SK-N-SH (cell line): ENCODE results near the gene TPRX2. TPM values are rescaled to one million over a fixed set of nuclear protein-coding genes. Genes with fewer than 3 reads are reported as not detected.

Source experiments
- CTCF ChIA-PET: fragments of 300-600, 350-600 bp; formaldehyde crosslinking; extraction: SDS; loops from one replicate; lab custom pipeline; 2021; lab: Yijun Ruan, JAX
- POLR2A ChIA-PET: fragments of 350-600 bp; sonication (Branson Sonifier 250); formaldehyde crosslinking; extraction: SDS; loops from one replicate; lab custom pipeline; 2020; ENCODE audit warnings: antibody characterized with exemption, inconsistent platforms; lab: Yijun Ruan, JAX
- DNase-seq: peaks from one replicate; pipeline ENCODE4 v3.0.0; 2012
- H2AFZ ChIP-seq: fragments of 200-600 bp; sonication (generic); 2 replicates; pipeline ENCODE4 v1.8.1; 2016; ENCODE audit warnings: antibody characterized with exemption, mild to moderate bottlenecking, low read depth
- H3F3A ChIP-seq: fragments of 200-600 bp; sonication (generic); replicated peaks from 2 replicates; pipeline ENCODE3; 2016; ENCODE audit warnings: antibody characterized with exemption, mild to moderate bottlenecking; ENCODE audit not compliant: insufficient read depth
- H3K27ac ChIP-seq, 2 experiments: fragments of 200-500 bp in 1 of 2; fragments of 200-600 bp in 1 of 2; sonication (Bioruptor generic) in 1 of 2; sonication (generic), shearing (Covaris generic) in 1 of 2; 2 replicates each; pipeline versions ENCODE4 v1.5.1 to v1.6.1; 2014 to 2016; ENCODE audit warnings: low read depth in 2 of 2, inconsistent platforms in 1 of 2, low read length in 1 of 2, mild to moderate bottlenecking in 1 of 2, mixed read lengths in 1 of 2
- H3K27me3 ChIP-seq: fragments of 200-600 bp; sonication (generic), shearing (Covaris generic); 2 replicates; pipeline ENCODE4 v1.6.1; 2016; ENCODE audit warnings: mixed run types; ENCODE audit not compliant: insufficient read depth
- H3K36me3 ChIP-seq, 2 experiments: fragments of 200-500 bp in 1 of 2; fragments of 200-600 bp in 1 of 2; sonication (Bioruptor generic) in 1 of 2; sonication (generic) in 1 of 2; replicated peaks in 1 of 2; 2 replicates each; pipeline versions ENCODE3 to v1.5.1; 2014 to 2016; ENCODE audit warnings: low read length in 1 of 2, mild to moderate bottlenecking in 1 of 2; ENCODE audit not compliant: insufficient read depth in 2 of 2, control insufficient read depth in 1 of 2
- H3K4me1 ChIP-seq, 2 experiments: fragments of 200-500 bp in 1 of 2; fragments of 200-600 bp in 1 of 2; sonication (Bioruptor generic) in 1 of 2; sonication (generic), shearing (Covaris generic) in 1 of 2; 2 replicates each; pipeline versions ENCODE4 v1.5.1 to v1.6.1; 2014 to 2016; ENCODE audit warnings: low read depth in 1 of 2, low read length in 1 of 2, mixed run types in 1 of 2; ENCODE audit not compliant: insufficient read depth in 2 of 2, control insufficient read depth in 1 of 2
- H3K4me2 ChIP-seq: fragments of 200-600 bp; sonication (generic), shearing (Covaris generic); 2 replicates; pipeline ENCODE4 v1.6.1; 2017; ENCODE audit warnings: mixed run types
- H3K4me3 ChIP-seq, 2 experiments: fragments of 200-500 bp in 1 of 2; fragments of 200-600 bp in 1 of 2; sonication (Bioruptor generic) in 1 of 2; sonication (generic), shearing (Covaris generic) in 1 of 2; 2 replicates each; pipeline versions ENCODE4 v1.5.1 to v1.8.1; 2014 to 2016; ENCODE audit warnings: low read depth in 2 of 2, inconsistent platforms in 1 of 2, low read length in 1 of 2, mild to moderate bottlenecking in 1 of 2, mixed read lengths in 1 of 2, moderate library complexity in 1 of 2
- H3K79me2 ChIP-seq: fragments of 200-600 bp; sonication (generic); 2 replicates; pipeline ENCODE4 v1.8.1; 2017; ENCODE audit warnings: mild to moderate bottlenecking; ENCODE audit not compliant: insufficient read depth
- H3K9ac ChIP-seq: fragments of 200-600 bp; sonication (generic); 2 replicates; pipeline ENCODE4 v1.6.1; 2017; ENCODE audit warnings: mixed run types
- H3K9me2 ChIP-seq: fragments of 200-600 bp; sonication (generic); 2 replicates; pipeline ENCODE4 v1.6.1; 2017; ENCODE audit warnings: mixed run types
- H3K9me3 ChIP-seq: fragments of 200-600 bp; sonication (generic); 2 replicates; pipeline ENCODE4 v1.6.1; 2017; ENCODE audit warnings: mixed run types, mild to moderate bottlenecking, moderate library complexity
- H4K20me1 ChIP-seq: fragments of 200-600 bp; sonication (generic); 2 replicates; pipeline ENCODE4 v1.6.1; 2017; ENCODE audit warnings: mild to moderate bottlenecking, mixed run types; ENCODE audit not compliant: insufficient read depth
- EP300 ChIP-seq, 2 experiments: IDR thresholded peaks; 2 replicates each; pipeline versions ENCODE4 v1.4.0 to v1.6.1; 2012; ENCODE audit warnings: borderline replicate concordance in 1 of 2, low read depth in 1 of 2, low read length in 1 of 2
- EZH2phosphoT487 ChIP-seq: fragments of 200-600 bp; sonication (generic); IDR thresholded peaks from 2 replicates; pipeline ENCODE4 v1.6.1; 2017; ENCODE audit warnings: low read depth, mixed run types, mild to moderate bottlenecking, antibody characterized with exemption, moderate library complexity, borderline replicate concordance
- JUND ChIP-seq: IDR thresholded peaks from 2 replicates; pipeline ENCODE4 v1.4.0; 2012
- MEF2A ChIP-seq: IDR thresholded peaks from 2 replicates; pipeline ENCODE4 v1.4.0; 2012; ENCODE audit warnings: low read depth, borderline replicate concordance
- MXI1 ChIP-seq: IDR thresholded peaks from 2 replicates; pipeline ENCODE4 v1.6.1; 2012; ENCODE audit warnings: mild to moderate bottlenecking, low read depth, low read length, improper control_type of control experiment
- NFIC ChIP-seq: IDR thresholded peaks from 2 replicates; pipeline ENCODE4 v1.4.0; 2012; ENCODE audit warnings: borderline replicate concordance
- NRF1 ChIP-seq: IDR thresholded peaks from 2 replicates; pipeline ENCODE4 v1.6.1; 2012; ENCODE audit warnings: low read depth, mild to moderate bottlenecking, low read length
- PBX3 ChIP-seq: IDR thresholded peaks from 2 replicates; pipeline ENCODE4; 2012
- RAD21 ChIP-seq: IDR thresholded peaks from 2 replicates; pipeline ENCODE4 v1.6.1; 2012; ENCODE audit warnings: mild to moderate bottlenecking, low read length
- REST ChIP-seq: IDR thresholded peaks from 2 replicates; pipeline ENCODE4 v1.6.1; 2012; ENCODE audit warnings: mild to moderate bottlenecking, low read depth, low read length, moderate library complexity
- RFX5 ChIP-seq: IDR thresholded peaks from 2 replicates; pipeline ENCODE4 v1.6.1; 2012; ENCODE audit warnings: mild to moderate bottlenecking, improper control_type of control experiment, low read length
- RXRA ChIP-seq: IDR thresholded peaks from 2 replicates; pipeline ENCODE4 v1.4.0; 2012; ENCODE audit warnings: low read depth, mild to moderate bottlenecking, borderline replicate concordance
- TAF1 ChIP-seq: IDR thresholded peaks from 2 replicates; pipeline ENCODE4 v1.6.1; 2012; ENCODE audit warnings: low read depth, mild to moderate bottlenecking, low read length, moderate library complexity, borderline replicate concordance
- TCF12 ChIP-seq: IDR thresholded peaks from 2 replicates; pipeline ENCODE4 v1.4.0; 2012
- USF1 ChIP-seq: IDR thresholded peaks from 2 replicates; pipeline ENCODE4 v1.4.0; 2012; ENCODE audit warnings: low read depth, borderline replicate concordance
- YY1 ChIP-seq: IDR thresholded peaks from 2 replicates; pipeline ENCODE4 v1.4.0; 2012; ENCODE audit warnings: low read depth, mild to moderate bottlenecking
- ZBTB33 ChIP-seq: IDR thresholded peaks from 2 replicates; pipeline ENCODE4 v1.4.0; 2012; ENCODE audit warnings: low read depth, borderline replicate concordance
- WGBS: methylation state at CpG from one replicate; pipeline ENCODE4 v1.1.6; 2017; ENCODE audit warnings: low lambda C conversion rate; 5-methylcytosine and 5-hydroxymethylcytosine counted together
- polyA plus RNA-seq, 3 experiments: library from polyadenylated mRNA; depleted of rRNA; stranded (reverse); fragments of >200 nt; gene quantifications; 2 replicates each; pipeline ENCODE4 v1.2.3, GENCODE V29; 2012

The TPRX2 gene
- polyA plus RNA-seq, 1 of the 3 experiments (the other 2 are of a cell fraction) = not detected

DNA sequence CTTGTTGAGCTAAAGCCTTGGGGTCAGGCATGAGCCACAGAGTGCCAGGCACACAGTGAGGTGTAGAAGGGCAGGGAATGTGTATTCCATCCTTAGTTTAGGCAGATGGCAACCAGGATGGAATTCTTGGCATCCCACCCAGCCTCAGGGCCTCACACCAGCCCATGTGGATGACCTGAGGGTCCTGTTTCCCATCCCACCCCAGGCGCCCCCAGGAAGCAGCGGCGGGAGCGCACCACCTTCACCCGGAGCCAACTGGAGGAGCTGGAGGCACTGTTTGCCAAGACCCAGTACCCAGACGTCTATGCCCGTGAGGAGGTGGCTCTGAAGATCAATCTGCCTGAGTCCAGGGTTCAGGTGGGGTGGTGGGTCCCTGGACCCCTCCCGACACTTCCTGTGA is 23.0 kb upstream of the TPRX2 start (continued):
- TF ChIP-seq NFIC (no peak), MXI1 (no peak), PBX3 (no peak), YY1 (no peak), EZH2phosphoT487 (no peak), JUND (no peak)

- H3K27me3 ChIP-seq = peaks cover 50% of the 10 kb centered on the region
- H3K9me2 ChIP-seq = no peaks in the 10 kb centered on the region
- TF ChIP-seq PBX3 = no peak
- TF ChIP-seq TCF12 = no peak
- TF ChIP-seq MXI1 = no peak
- no peak for TF ChIP-seq MEF2A
- no peak for TF ChIP-seq EP300 (IDR thresholded peaks at IDR 0.05; ENCODE audit: borderline replicate concordance in 1 of 2, low read depth in 1 of 2, low read length in 1 of 2)
- no peak for TF ChIP-seq RFX5
- TF ChIP-seq TAF1 = no peak
- TF ChIP-seq RXRA = no peak
- TF ChIP-seq REST = no peak
- no peak for TF ChIP-seq YY1
- no peak for TF ChIP-seq RAD21
- TF ChIP-seq NFIC = no peak
- no peak for TF ChIP-seq ZBTB33
- TF ChIP-seq USF1 = no peak
- no peak for TF ChIP-seq NRF1
- WGBS = 35% methylated on average over 16 of the region's 16 CpGs
- no peak overlapping the region for H3K27ac ChIP-seq
- H2AFZ ChIP-seq = no peak overlapping the region
- ChIA-PET CTCF (interaction anchor here (1.4 to 1.8 kb wide), 2 partner anchors 10 to 24 kb away, joined by 5 to 7 read pairs; no protein-coding TSS in a partner anchor), POLR2A (no interaction called here)
- H3K4me1 ChIP-seq = no peaks in the 10 kb centered on the region
- H3K79me2 ChIP-seq = no peaks in the 10 kb centered on the region
- H3F3A ChIP-seq = peaks cover 11% of the 10 kb centered on the region
- DNase-seq = no peak
- H3K4me2 ChIP-seq = no peak overlapping the region
- no peak overlapping the region for H3K9ac ChIP-seq
- no peaks in the 10 kb centered on the region for H3K9me3 ChIP-seq
- no peak overlapping the region for H3K4me3 ChIP-seq
- no peaks in the 10 kb centered on the region for H4K20me1 ChIP-seq
- no peaks in the 10 kb centered on the region for H3K36me3 ChIP-seq
These were observed 19.6 kb upstream of the TPRX2 start for GRCh38 chr19:47839411-47839810.
